ENCODE measurements around the gene GUK1. TPM values are rescaled to one million over a fixed set of nuclear protein-coding genes. Genes with fewer than 3 reads are reported as not detected.
"Not testable (repeated sequence)": the region's sequence is repeated elsewhere in the genome, so short reads cannot be mapped to it uniquely, and the experiment has no call there.

GUK1 gene
- total RNA-seq, 2 donors from 2014 or later = 175 to 176 TPM

GRCh38 chr1:228181645-228182034 lies 41.6 kb downstream of the GUK1 start:
- no peak for ATAC-seq
- intact Hi-C loops (cut with DNase I, micrococcal nuclease) = no loop called here
- no peak for DNase-seq

GRCh38 chr1:228182296-228183030 lies 42.4 kb downstream of the GUK1 start:
- intact Hi-C loops (cut with DNase I, micrococcal nuclease) = no loop called here
- ATAC-seq (no peak), DNase-seq (no peak)

- intact Hi-C loops (cut with DNase I, micrococcal nuclease) = no loop called here
- DNase-seq (no peak), ATAC-seq (no peak)
Measured at GRCh38 chr1:228184152-228184551, 44.1 kb downstream of the GUK1 start.

- ATAC-seq (no peak), DNase-seq (no peak)
- intact Hi-C loops (cut with DNase I, micrococcal nuclease) = no loop called here
Measured at GRCh38 chr1:228185641-228185965, 45.5 kb downstream of the GUK1 start.

GRCh38 chr1:228188249-228188648 lies 48.2 kb downstream of the GUK1 start:
- ATAC-seq; DNase-seq; intact Hi-C loops (cut with DNase I, micrococcal nuclease): not testable (repeated sequence)

- intact Hi-C loops (cut with DNase I, micrococcal nuclease) = no loop called here
- ATAC-seq (no peak), DNase-seq (no peak)
Measured at GRCh38 chr1:228190182-228190581, 50.1 kb downstream of the GUK1 start.

- DNase-seq = no peak
- intact Hi-C loops (cut with DNase I, micrococcal nuclease) = no loop called here
- no peak for ATAC-seq
Measured at GRCh38 chr1:228190778-228191177, 50.7 kb downstream of the GUK1 start.

- ATAC-seq = no peak
- DNase-seq = no peak
- intact Hi-C loops (cut with DNase I, micrococcal nuclease) = no loop called here
Measured at GRCh38 chr1:228194436-228194835, 54.4 kb downstream of the GUK1 start.

- no peak for ATAC-seq
- DNase-seq = no peak
- intact Hi-C loops (cut with DNase I, micrococcal nuclease) = no loop called here
Measured at GRCh38 chr1:228194921-228195812, 55.1 kb downstream of the GUK1 start.

GRCh38 chr1:228197555-228198147 lies 57.6 kb downstream of the GUK1 start:
- DNase-seq = no peak
- ATAC-seq = no peak
- intact Hi-C loops (cut with DNase I, micrococcal nuclease) = no loop called here

Small RNA genes lying within 50 kb of the gene (microRNA-seq; reads per million reads assigned to microRNA genes)
- 0.53 to 1.4 reads per million in 2 donors for gene MIR3620

Other genes starting within 250 kb of the GUK1 start
- gene WNT9A, start 192.3 kb upstream of the GUK1 start, total RNA-seq = 1 to 10 TPM; 2.2 to 2.6 TPM
- gene WNT3A, start 133.3 kb upstream of the GUK1 start, total RNA-seq = under 1 TPM in 1 of 2 donors, not detected in 1; 0.14 TPM
- 100 to 1,000 TPM; 469 to 500 TPM for gene ARF1, start 57.6 kb upstream of the GUK1 start, total RNA-seq
- gene C1orf35, start 37.0 kb upstream of the GUK1 start, total RNA-seq = 10 to 100 TPM; 11.9 to 14.7 TPM
- 10 to 100 TPM; 31.9 to 32.9 TPM for gene MRPL55, start 31.0 kb upstream of the GUK1 start, total RNA-seq
- 1 to 10 TPM in 1 of 2 donors, under 1 TPM in 1; 0.49 to 1.5 TPM for gene GJC2, start 9.7 kb downstream of the GUK1 start, total RNA-seq
- gene IBA57, start 25.5 kb downstream of the GUK1 start, total RNA-seq = 1 to 10 TPM; 9.3 to 9.4 TPM
- gene OBSCN, start 67.8 kb downstream of the GUK1 start, total RNA-seq = 1 to 10 TPM; 5.3 to 8.0 TPM